ENCODE results near the gene HOMER1.

DNA sequence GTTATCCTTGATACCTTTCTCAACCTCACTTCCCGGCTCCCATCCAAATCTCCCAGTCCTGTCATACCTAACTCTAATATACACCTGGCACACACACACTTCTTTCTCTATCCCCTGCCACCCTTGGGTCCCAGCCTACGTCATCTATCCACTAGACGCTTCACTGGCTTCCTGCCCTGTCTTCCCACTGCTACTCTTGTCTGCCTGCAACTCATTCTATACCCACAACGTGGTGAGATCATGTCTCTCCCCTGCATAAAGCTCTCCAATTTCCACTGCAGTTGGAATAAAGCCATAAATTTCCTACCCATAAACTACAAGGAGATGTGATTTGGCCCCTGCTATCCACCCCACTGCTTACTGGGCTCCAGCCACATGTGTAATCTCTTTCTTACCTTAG lies 184.5 kb downstream of the HOMER1 start:
- TF ChIP-seq CTCF (IDR thresholded peaks at IDR 0.05; ENCODE audit: low read depth, low read length) (no peak), MAX (IDR thresholded peaks at IDR 0.05; ENCODE audit: low read depth, low read length) (no peak), POLR2A (IDR thresholded peaks at IDR 0.05; ENCODE audit: extremely low read depth, insufficient read length) (no peak)
